ENCODE results near the gene VSIG10L.

GRCh38 chr19:51365211-51365964, 23.4 kb upstream of the VSIG10L start:
- TF ChIP-seq EZH2phosphoT487 (IDR thresholded peaks at IDR 0.05; ENCODE audit: insufficient read depth, low read depth) (no peak), EZH2 (IDR thresholded peaks at IDR 0.05; ENCODE audit: insufficient read depth, poor library complexity, severe bottlenecking) (no peak)
